Erythroblast (primary cell): ENCODE results near the gene CHST15.

Experiments used
- DNase-seq, 2 experiments: peaks; one replicate each; lab custom pipeline; 2025; lab: John Stamatoyannopoulos, UW
- GATA1 ChIP-seq: IDR thresholded peaks from 2 replicates; pipeline ENCODE4 v1.6.1; 2011; ENCODE audit warnings: low read depth, mild to moderate bottlenecking, control low read depth, low read length, moderate library complexity
- POLR2A ChIP-seq: IDR thresholded peaks from 2 replicates; pipeline ENCODE4 v1.6.1; 2011; ENCODE audit warnings: mild to moderate bottlenecking, low read length

The CHST15 gene

GRCh38 chr10:124077208-124077993 is 16.0 kb downstream of the CHST15 start:
- TF ChIP-seq GATA1, result no peak
- TF ChIP-seq POLR2A, result no peak
- no peak for DNase-seq

GRCh38 chr10:124076148-124076733 is 17.2 kb downstream of the CHST15 start:
- no peak for DNase-seq
- TF ChIP-seq GATA1, result no peak
- TF ChIP-seq POLR2A, result no peak

- TF ChIP-seq POLR2A, result no peak
- no peak for TF ChIP-seq GATA1
Observed at GRCh38 chr10:124075231-124075955, 18.0 kb downstream of the CHST15 start.

GRCh38 chr10:124074501-124075109 is 18.8 kb downstream of the CHST15 start:
- no peak for DNase-seq
- TF ChIP-seq GATA1 (no peak), POLR2A (no peak)

More at GRCh38 chr10:124075231-124075955, 18.0 kb downstream of the CHST15 start:
- no peak for DNase-seq

GRCh38 chr10:124073978-124074377 is 19.4 kb downstream of the CHST15 start:
- TF ChIP-seq GATA1 (no peak), POLR2A (no peak)
- DNase-seq, result no peak

- TF ChIP-seq GATA1 (no peak), POLR2A (no peak)
- DNase-seq, result no peak
Observed at GRCh38 chr10:124072541-124072940, 20.9 kb downstream of the CHST15 start.

GRCh38 chr10:124072106-124072505 is 21.3 kb downstream of the CHST15 start:
- DNase-seq, result no peak
- TF ChIP-seq GATA1 (no peak), POLR2A (no peak)

- DNase-seq, result no peak
- TF ChIP-seq POLR2A, result no peak
- no peak for TF ChIP-seq GATA1
Observed at GRCh38 chr10:124071141-124071540, 22.3 kb downstream of the CHST15 start.

GRCh38 chr10:124070666-124071065 is 22.7 kb downstream of the CHST15 start:
- no peak for TF ChIP-seq GATA1
- TF ChIP-seq POLR2A, result no peak
- no peak for DNase-seq

GRCh38 chr10:124069341-124070264 is 23.8 kb downstream of the CHST15 start:
- no peak for TF ChIP-seq GATA1
- no peak for TF ChIP-seq POLR2A

GRCh38 chr10:124068929-124069328 is 24.5 kb downstream of the CHST15 start:
- no peak for TF ChIP-seq GATA1
- no peak for TF ChIP-seq POLR2A
- no peak for DNase-seq

More at GRCh38 chr10:124069341-124070264, 23.8 kb downstream of the CHST15 start:
- DNase-seq, result no peak

- TF ChIP-seq GATA1 (no peak), POLR2A (no peak)
- no peak for DNase-seq
Observed at GRCh38 chr10:124067825-124068400, 25.5 kb downstream of the CHST15 start.
